Measurements from ENCODE around the gene CRIM1. TPM values are rescaled to one million over a fixed set of nuclear protein-coding genes. Genes with fewer than 3 reads are reported as not detected.

The CRIM1 gene
- total and polyA plus RNA-seq, 2 of the 8 experiments (the other 6 are each of a cell fraction or from before 2014, with no cell fraction given) = 9.4 to 28.4 TPM

GRCh38 chr2:36500072-36500471 lies 144.5 kb downstream of the CRIM1 start (continued):
- TF ChIP-seq HDAC6 (IDR thresholded peaks at IDR 0.05; ENCODE audit: low read depth, low read length) (no peak), CHD7 (IDR thresholded peaks at IDR 0.05; ENCODE audit: insufficient replicate concordance, low read length) (no peak)
